PFSK-1 (cell line): ENCODE results near the gene UST.

Experiments used
- POLR2AphosphoS5 ChIP-seq: IDR thresholded peaks from 2 replicates; pipeline ENCODE4 v1.6.1; 2012; ENCODE audit warnings: low read depth, mild to moderate bottlenecking, control low read depth, low read length, moderate library complexity
- REST ChIP-seq, 2 experiments: IDR thresholded peaks; 2 replicates each; pipeline versions ENCODE4 v1.6.1 to v1.8.0; 2011 to 2012; ENCODE audit warnings: low read depth in 2 of 2, low read length in 2 of 2, control low read depth in 1 of 2, inconsistent platforms in 1 of 2, mild to moderate bottlenecking in 1 of 2, moderate library complexity in 1 of 2; ENCODE audit not compliant: insufficient read depth in 1 of 2

GRCh38 chr6:148959008-148959407, 212.2 kb downstream of the UST start:
- TF ChIP-seq POLR2AphosphoS5 (no peak), REST (IDR thresholded peaks at IDR 0.05; ENCODE audit: insufficient read depth in 1 of 2, low read depth in 2 of 2, low read length in 2 of 2) (no peak)
